ENCODE results near the gene NR4A1. TPM values are rescaled to one million over a fixed set of nuclear protein-coding genes. Genes with fewer than 3 reads are reported as not detected.

NR4A1 gene
- total RNA-seq, 1 experiment from 2014 or later: 90.7 TPM

DNA sequence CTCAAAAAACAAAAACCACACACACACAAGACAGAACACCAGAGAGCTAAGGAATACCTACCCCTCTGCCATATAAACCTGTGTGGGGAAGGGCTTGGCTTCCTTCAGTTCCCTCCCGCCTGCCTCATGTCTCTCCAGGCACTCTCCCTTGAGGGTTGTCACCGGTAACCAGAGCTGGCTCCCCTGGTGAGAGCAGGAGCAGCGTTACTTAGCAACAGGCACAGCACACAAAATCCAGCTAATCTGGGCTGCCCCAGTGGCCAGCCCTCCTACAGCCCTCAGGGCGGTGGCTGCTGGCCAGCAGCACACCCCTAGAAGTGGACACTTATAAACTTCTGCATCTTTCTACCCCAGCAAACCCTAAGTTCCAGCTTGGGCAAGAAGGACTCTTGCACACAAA is 21.6 kb upstream of the NR4A1 start:
- POLR2A ChIA-PET (ENCODE audit: unreplicated experiment): no interaction called here

GRCh38 chr12:52032446-52032803 is 18.8 kb upstream of the NR4A1 start:
- Histone ChIP-seq H3K4me2 (ENCODE audit: low read length) (peak overlapping the region; percentile 94), H3K79me2 (ENCODE audit: low read length) (peaks cover 1% of the 10 kb centered on the region; the same call in 1 of the 2 replicates), H2AFZ (ENCODE audit: low read length) (peak overlapping the region; percentile 74), H3K4me1 (ENCODE audit: insufficient read depth, low read length) (peaks cover 21% of the 10 kb centered on the region), H3K27me3 (ENCODE audit: low read length) (no peaks in the 10 kb centered on the region), H3F3A (ENCODE audit: low read length, unreplicated experiment) (no peaks in the 10 kb centered on the region), H3K36me3 (ENCODE audit: low read depth, low read length) (no peaks in the 10 kb centered on the region), H3K4me3 (ENCODE audit: low read length) (peak overlapping the region; percentile 65), H3K9me2 (replicated peaks; ENCODE audit: low read length) (no peaks in the 10 kb centered on the region), H4K20me1 (ENCODE audit: low read length) (no peaks in the 10 kb centered on the region), H3K27ac (ENCODE audit: low read length) (peak overlapping the region; percentile 49), H3K9me3 (ENCODE audit: low read length) (no peaks in the 10 kb centered on the region), H3K9ac (ENCODE audit: low read length) (peak overlapping the region; percentile 53)
- ATAC-seq (peak; percentile 36), DNase-seq (peak; percentile 30)
- POLR2A ChIA-PET (ENCODE audit: unreplicated experiment): interaction anchor here (0.6 to 1.1 kb wide), 4 partner anchors 19 to 313 kb away, joined by 3 to 5 read pairs (median 4); partner anchors contain the start of gene NR4A1
- CTCF ChIA-PET: interaction anchor here (0.8 to 1.0 kb wide), 4 partner anchors 9 to 39 kb away, joined by 3 to 6 read pairs (median 4); no protein-coding TSS in a partner anchor
- intact Hi-C loops (cut with micrococcal nuclease): no loop called here
- BruUV-seq (replicated peaks): TSS peak; percentile 42
- no peak for TF ChIP-seq EZH2 (IDR thresholded peaks at IDR 0.05; ENCODE audit: low read length, unreplicated experiment)
- no peak for TF ChIP-seq EZH2phosphoT487 (IDR thresholded peaks at IDR 0.05; ENCODE audit: borderline replicate concordance, low read length)
- TF ChIP-seq, protein P1, sequence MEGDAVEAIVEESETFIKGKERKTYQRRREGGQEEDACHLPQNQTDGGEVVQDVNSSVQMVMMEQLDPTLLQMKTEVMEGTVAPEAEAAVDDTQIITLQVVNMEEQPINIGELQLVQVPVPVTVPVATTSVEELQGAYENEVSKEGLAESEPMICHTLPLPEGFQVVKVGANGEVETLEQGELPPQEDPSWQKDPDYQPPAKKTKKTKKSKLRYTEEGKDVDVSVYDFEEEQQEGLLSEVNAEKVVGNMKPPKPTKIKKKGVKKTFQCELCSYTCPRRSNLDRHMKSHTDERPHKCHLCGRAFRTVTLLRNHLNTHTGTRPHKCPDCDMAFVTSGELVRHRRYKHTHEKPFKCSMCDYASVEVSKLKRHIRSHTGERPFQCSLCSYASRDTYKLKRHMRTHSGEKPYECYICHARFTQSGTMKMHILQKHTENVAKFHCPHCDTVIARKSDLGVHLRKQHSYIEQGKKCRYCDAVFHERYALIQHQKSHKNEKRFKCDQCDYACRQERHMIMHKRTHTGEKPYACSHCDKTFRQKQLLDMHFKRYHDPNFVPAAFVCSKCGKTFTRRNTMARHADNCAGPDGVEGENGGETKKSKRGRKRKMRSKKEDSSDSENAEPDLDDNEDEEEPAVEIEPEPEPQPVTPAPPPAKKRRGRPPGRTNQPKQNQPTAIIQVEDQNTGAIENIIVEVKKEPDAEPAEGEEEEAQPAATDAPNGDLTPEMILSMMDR (conservative IDR thresholded peaks at IDR 0.05; ENCODE audit: low read depth, low read length): no peak

More for the DNA sequence above, 21.6 kb upstream of the NR4A1 start:
- Histone ChIP-seq H3K4me1 (ENCODE audit: insufficient read depth, low read length) (peaks cover 21% of the 10 kb centered on the region), H3K9ac (ENCODE audit: low read length) (no peak overlapping the region), H4K20me1 (ENCODE audit: low read length) (no peaks in the 10 kb centered on the region), H3K79me2 (ENCODE audit: low read length) (no peaks in the 10 kb centered on the region), H3K4me3 (ENCODE audit: low read length) (no peak overlapping the region), H3K9me2 (replicated peaks; ENCODE audit: low read length) (no peaks in the 10 kb centered on the region), H3F3A (ENCODE audit: low read length, unreplicated experiment) (no peaks in the 10 kb centered on the region), H3K4me2 (ENCODE audit: low read length) (no peak overlapping the region), H3K9me3 (ENCODE audit: low read length) (no peaks in the 10 kb centered on the region), H3K36me3 (ENCODE audit: low read depth, low read length) (no peaks in the 10 kb centered on the region), H3K27me3 (ENCODE audit: low read length) (no peaks in the 10 kb centered on the region), H2AFZ (ENCODE audit: low read length) (no peak overlapping the region), H3K27ac (ENCODE audit: low read length) (no peak overlapping the region)
- intact Hi-C loops (cut with micrococcal nuclease): no loop called here
- ATAC-seq (no peak), DNase-seq (peak; percentile 25)
- BruUV-seq (replicated peaks): no TSS peak
- CTCF ChIA-PET: interaction anchor here (0.5 kb wide), 1 partner anchor 55 kb away, joined by 7 read pairs; no protein-coding TSS in a partner anchor
- TF ChIP-seq, protein P1 (conservative IDR thresholded peaks at IDR 0.05; ENCODE audit: low read depth, low read length): no peak
- TF ChIP-seq EZH2 (IDR thresholded peaks at IDR 0.05; ENCODE audit: low read length, unreplicated experiment) (no peak), EZH2phosphoT487 (IDR thresholded peaks at IDR 0.05; ENCODE audit: borderline replicate concordance, low read length) (no peak)

- TF ChIP-seq EZH2phosphoT487 (IDR thresholded peaks at IDR 0.05; ENCODE audit: borderline replicate concordance, low read length): no peak
- no peak for TF ChIP-seq EZH2 (IDR thresholded peaks at IDR 0.05; ENCODE audit: low read length, unreplicated experiment)
- peak overlapping the region; percentile 67 for H3K9ac ChIP-seq (ENCODE audit: low read length)
- no peaks in the 10 kb centered on the region for H3K9me3 ChIP-seq (ENCODE audit: low read length)
- ATAC-seq: peak; percentile 95
- intact Hi-C loops (cut with micrococcal nuclease): no loop called here
- H3K79me2 ChIP-seq (ENCODE audit: low read length): peaks cover 4% of the 10 kb centered on the region; the same call in 1 of the 2 replicates
- CTCF ChIA-PET: interaction anchor here (0.6 to 1.0 kb wide), 7 partner anchors 10 to 295 kb away, joined by 3 to 6 read pairs (median 3); partner anchors contain the start of gene ATG101
- no peaks in the 10 kb centered on the region for H4K20me1 ChIP-seq (ENCODE audit: low read length)
- no TSS peak for BruUV-seq (replicated peaks)
- no peaks in the 10 kb centered on the region for H3K9me2 ChIP-seq (replicated peaks; ENCODE audit: low read length)
- peaks cover 21% of the 10 kb centered on the region for H3K4me1 ChIP-seq (ENCODE audit: insufficient read depth, low read length)
- peak; percentile 95 for DNase-seq
- POLR2A ChIA-PET (ENCODE audit: unreplicated experiment): interaction anchor here (0.6 to 1.1 kb wide), 4 partner anchors 18 to 312 kb away, joined by 3 to 5 read pairs (median 4); partner anchors contain the start of gene NR4A1
- H2AFZ ChIP-seq (ENCODE audit: low read length): peak overlapping the region; percentile 74
- H3K4me2 ChIP-seq (ENCODE audit: low read length): peak overlapping the region; percentile 94
- peak overlapping the region; percentile 50 for H3K27ac ChIP-seq (ENCODE audit: low read length)
- no peaks in the 10 kb centered on the region for H3F3A ChIP-seq (ENCODE audit: low read length, unreplicated experiment)
- peak overlapping the region; percentile 65 for H3K4me3 ChIP-seq (ENCODE audit: low read length)
- no peaks in the 10 kb centered on the region for H3K27me3 ChIP-seq (ENCODE audit: low read length)
- no peaks in the 10 kb centered on the region for H3K36me3 ChIP-seq (ENCODE audit: low read depth, low read length)
Observed at GRCh38 chr12:52032804-52033445, 18.3 kb upstream of the NR4A1 start.
